ENCODE data around the gene ELMOD2. TPM values are rescaled to one million over a fixed set of nuclear protein-coding genes. Genes with fewer than 3 reads are reported as not detected.

Gene ELMOD2
- total RNA-seq, 1 donor from 2014 or later, result 22.8 TPM

- DNase-seq (no peak), ATAC-seq (no peak)
- H3K9me3 ChIP-seq, result no peaks in the 10 kb centered on the region
- TF ChIP-seq CTCF (IDR thresholded peaks at IDR 0.05), result no peak
- intact Hi-C loops (cut with DNase I), result no loop called here
- no peaks in the 10 kb centered on the region for H3K4me1 ChIP-seq
- peaks cover 39% of the 10 kb centered on the region for H3K36me3 ChIP-seq
- H3K27ac ChIP-seq, result no peak overlapping the region
- H3K4me3 ChIP-seq, result no peak overlapping the region
- no peaks in the 10 kb centered on the region for H3K27me3 ChIP-seq (ENCODE audit: low read depth)
These were observed 10.0 kb downstream of the ELMOD2 start for GRCh38 chr4:140533951-140534480.

- no peak overlapping the region for H3K4me3 ChIP-seq
- TF ChIP-seq CTCF (IDR thresholded peaks at IDR 0.05), result no peak
These were observed 32.6 kb downstream of the ELMOD2 start for GRCh38 chr4:140556372-140557085.

GRCh38 chr4:140557831-140558435 is 34.0 kb downstream of the ELMOD2 start:
- intact Hi-C loops (cut with DNase I), result no loop called here
- ATAC-seq (peak; percentile 52 to 57), DNase-seq (no peak)
- no peak for TF ChIP-seq CTCF (IDR thresholded peaks at IDR 0.05)
- Histone ChIP-seq H3K4me3 (no peak overlapping the region), H3K36me3 (peaks cover 2% of the 10 kb centered on the region), H3K4me1 (no peaks in the 10 kb centered on the region), H3K9me3 (no peaks in the 10 kb centered on the region), H3K27ac (no peak overlapping the region), H3K27me3 (ENCODE audit: low read depth) (no peaks in the 10 kb centered on the region)

More at GRCh38 chr4:140556372-140557085, 32.6 kb downstream of the ELMOD2 start:
- H3K9me3 ChIP-seq, result no peaks in the 10 kb centered on the region
- no peaks in the 10 kb centered on the region for H3K27me3 ChIP-seq (ENCODE audit: low read depth)
- no peak overlapping the region for H3K27ac ChIP-seq
- no peaks in the 10 kb centered on the region for H3K4me1 ChIP-seq
- intact Hi-C loops (cut with DNase I), result no loop called here
- ATAC-seq (no peak), DNase-seq (no peak)
- peaks cover 5% of the 10 kb centered on the region for H3K36me3 ChIP-seq

- no peak for DNase-seq
- no peaks in the 10 kb centered on the region for H3K36me3 ChIP-seq
- TF ChIP-seq CTCF (IDR thresholded peaks at IDR 0.05), result no peak
- no peak overlapping the region for H3K27ac ChIP-seq
- no peak for ATAC-seq
- no peaks in the 10 kb centered on the region for H3K4me1 ChIP-seq
- no peaks in the 10 kb centered on the region for H3K9me3 ChIP-seq
- no peak overlapping the region for H3K4me3 ChIP-seq
- H3K27me3 ChIP-seq (ENCODE audit: low read depth), result no peaks in the 10 kb centered on the region
- intact Hi-C loops (cut with DNase I), result no loop called here
These were observed 35.7 kb downstream of the ELMOD2 start for GRCh38 chr4:140559696-140560095.

- DNase-seq (peak; percentile 60), ATAC-seq (peak; percentile 86 to 92)
- Histone ChIP-seq H3K4me1 (peaks cover 21% of the 10 kb centered on the region), H3K27ac (no peak within 1 kb of the TSS), H3K27me3 (ENCODE audit: low read depth) (peaks cover 38% of the 10 kb centered on the region), H3K9me3 (no peaks in the 10 kb centered on the region), H3K4me3 (peak within 1 kb of the TSS; percentile 63), H3K36me3 (no peaks in the 10 kb centered on the region)
- intact Hi-C loops (cut with DNase I), result no loop called here
- TF ChIP-seq CTCF (IDR thresholded peaks at IDR 0.05), result no peak
These were observed 44.7 kb downstream of the ELMOD2 start, which contains the start of gene UCP1 for GRCh38 chr4:140568507-140569306. UCP1 (minus strand) TSS chr4:140568961; CDS start chr4:140568729, 232 bp downstream.

All from lower lobe of right lung (tissue), 2 donors.